Mesendoderm (in vitro differentiated cells): ENCODE data around the gene PDE6B.

Experiments used
- DNase-seq: peaks from one replicate; pipeline ENCODE4 v3.0.0; 2013
- H2AK5ac ChIP-seq: 2 replicates; pipeline ENCODE4 v1.6.1; 2013; ENCODE audit warnings: low read length, inconsistent platforms
- H2BK120ac ChIP-seq: 2 replicates; pipeline ENCODE4 v1.6.1; 2013; ENCODE audit warnings: low read depth, mild to moderate bottlenecking, low read length, moderate library complexity, mixed read lengths
- H2BK15ac ChIP-seq: replicated peaks from 2 replicates; pipeline ENCODE4 v1.6.1; 2013; ENCODE audit warnings: low read depth, mild to moderate bottlenecking, moderate library complexity
- H2BK5ac ChIP-seq: 2 replicates; pipeline ENCODE4 v1.6.1; 2013; ENCODE audit warnings: low read length, inconsistent platforms
- H3K18ac ChIP-seq: 2 replicates; pipeline ENCODE4 v1.6.1; 2013; ENCODE audit warnings: mild to moderate bottlenecking, low read length, mixed read lengths
- H3K23ac ChIP-seq: one replicate; pipeline ENCODE4 v1.6.1; 2013; ENCODE audit warnings: low read length
- H3K27ac ChIP-seq: 2 replicates; pipeline ENCODE4 v1.5.1; 2013; ENCODE audit warnings: low read depth, mild to moderate bottlenecking, inconsistent platforms, low read length, moderate library complexity
- H3K27me3 ChIP-seq: 2 replicates; pipeline ENCODE4 v1.6.1; 2013; ENCODE audit warnings: low read length, control low read depth, mild to moderate bottlenecking, inconsistent platforms; ENCODE audit not compliant: insufficient read depth, poor library complexity
- H3K36me3 ChIP-seq: 2 replicates; pipeline ENCODE4 v1.6.1; 2013; ENCODE audit warnings: low read length, inconsistent platforms; ENCODE audit not compliant: control insufficient read depth, insufficient read depth
- H3K4ac ChIP-seq: one replicate; pipeline ENCODE4 v1.6.1; 2013; ENCODE audit warnings: low read depth, mild to moderate bottlenecking, low read length, moderate library complexity
- H3K4me1 ChIP-seq: 2 replicates; pipeline ENCODE4 v1.6.1; 2013; ENCODE audit warnings: low read depth, low read length, inconsistent platforms; ENCODE audit not compliant: control insufficient read depth
- H3K4me2 ChIP-seq: 2 replicates; pipeline ENCODE4 v1.6.1; 2013; ENCODE audit warnings: low read length
- H3K4me3 ChIP-seq: 2 replicates; pipeline ENCODE4 v1.5.1; 2013; ENCODE audit warnings: mild to moderate bottlenecking, low read length
- H3K56ac ChIP-seq: one replicate; pipeline ENCODE4 v1.6.1; 2013; ENCODE audit warnings: low read length
- H3K79me1 ChIP-seq: 2 replicates; pipeline ENCODE4 v1.6.1; 2013; ENCODE audit warnings: low read length, inconsistent platforms
- H3K79me2 ChIP-seq: 2 replicates; pipeline ENCODE4 v1.6.1; 2013; ENCODE audit warnings: mild to moderate bottlenecking, low read length; ENCODE audit not compliant: control insufficient read depth, insufficient read depth
- H3K9ac ChIP-seq: 2 replicates; pipeline ENCODE4 v1.6.1; 2013; ENCODE audit warnings: low read length, inconsistent platforms
- H4K5ac ChIP-seq: one replicate; pipeline ENCODE4 v1.6.1; 2013; ENCODE audit warnings: low read length
- H4K8ac ChIP-seq: one replicate; pipeline ENCODE4 v1.6.1; 2013; ENCODE audit warnings: low read depth, mild to moderate bottlenecking, control low read depth, low read length, moderate library complexity
- WGBS: extraction: QIAGEN DNeasy Blood & Tissue Kit; methylation state at CpG from one replicate; pipeline ENCODE4 v1.1.7; 2013; ENCODE audit warnings: low lambda C conversion rate, missing lambda C conversion rate; ENCODE audit not compliant: insufficient coverage; ENCODE audit errors: extremely low coverage; 5-methylcytosine and 5-hydroxymethylcytosine counted together

PDE6B gene

GRCh38 chr4:682490-683172, 57.3 kb downstream of the PDE6B start:
- Histone ChIP-seq H4K8ac (no peak overlapping the region), H3K27ac (no peak overlapping the region), H3K4ac (no peak overlapping the region), H2BK5ac (no peak overlapping the region), H3K9ac (no peak overlapping the region), H2AK5ac (no peak overlapping the region), H2BK120ac (no peak overlapping the region), H3K36me3 (no peaks in the 10 kb centered on the region), H3K18ac (no peak overlapping the region), H2BK15ac (no peak overlapping the region), H3K79me2 (no peaks in the 10 kb centered on the region), H3K79me1 (no peaks in the 10 kb centered on the region), H3K56ac (no peak overlapping the region), H3K4me2 (no peak overlapping the region), H3K4me3 (no peak overlapping the region), H3K4me1 (peaks cover 1% of the 10 kb centered on the region), H4K5ac (no peak overlapping the region), H3K27me3 (no peaks in the 10 kb centered on the region), H3K23ac (no peak overlapping the region)
- no peak for DNase-seq
- no CpG with 5 or more reads among the region's 23 CpGs for WGBS

DNA sequence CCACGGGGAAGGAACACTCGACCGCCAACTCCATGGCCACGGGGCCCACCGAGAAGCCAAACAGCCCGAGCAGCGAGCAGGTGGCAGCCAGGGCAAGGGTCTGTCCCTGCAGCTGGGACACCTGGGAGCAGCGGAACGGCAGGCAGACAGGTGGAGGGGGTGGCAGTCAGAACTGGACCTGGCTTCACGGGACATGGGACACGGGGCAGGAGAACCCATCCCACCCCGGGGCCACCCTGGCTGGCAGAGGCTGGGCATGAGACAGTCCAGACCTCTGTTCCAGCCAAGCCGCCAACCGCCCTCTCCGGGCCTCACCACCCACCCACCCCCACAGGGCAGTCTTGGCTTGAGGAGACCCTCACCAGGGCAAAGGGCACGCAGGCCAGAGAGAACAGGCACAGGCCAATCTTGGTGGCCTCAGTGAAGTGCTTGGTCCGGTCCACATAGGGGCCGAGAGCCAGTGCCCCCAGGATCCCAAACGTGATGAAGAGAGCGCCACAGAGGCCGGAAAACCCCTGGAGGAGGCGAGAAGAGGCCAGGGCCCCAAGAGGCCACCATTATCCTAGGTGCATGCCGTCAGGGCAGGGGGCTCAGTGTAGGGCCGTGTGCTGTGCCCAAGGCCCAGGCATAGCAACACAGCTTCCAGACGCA, 58.0 kb downstream of the PDE6B start:
- WGBS, result no CpG with 5 or more reads among the region's 25 CpGs

GRCh38 chr4:683982-684622, 58.7 kb downstream of the PDE6B start:
- no peak overlapping the region for H3K27ac ChIP-seq
- H3K4me3 ChIP-seq, result no peak overlapping the region
- no peaks in the 10 kb centered on the region for H3K79me2 ChIP-seq
- no peak overlapping the region for H2BK120ac ChIP-seq
- H3K9ac ChIP-seq, result peak overlapping the region; percentile 32
- H2AK5ac ChIP-seq, result no peak overlapping the region
- DNase-seq, result peak; percentile 82
- H3K4ac ChIP-seq, result no peak overlapping the region
- no peak overlapping the region for H4K8ac ChIP-seq
- no CpG with 5 or more reads among the region's 19 CpGs for WGBS
- no peak overlapping the region for H3K18ac ChIP-seq
- H3K4me2 ChIP-seq, result no peak overlapping the region
- H3K27me3 ChIP-seq, result no peaks in the 10 kb centered on the region
- no peak overlapping the region for H4K5ac ChIP-seq
- peaks cover 1% of the 10 kb centered on the region for H3K4me1 ChIP-seq
- H3K36me3 ChIP-seq, result no peaks in the 10 kb centered on the region
- H3K56ac ChIP-seq, result no peak overlapping the region
- no peaks in the 10 kb centered on the region for H3K79me1 ChIP-seq
- no peak overlapping the region for H2BK5ac ChIP-seq
- H2BK15ac ChIP-seq, result no peak overlapping the region
- H3K23ac ChIP-seq, result no peak overlapping the region

More for the DNA sequence above, 58.0 kb downstream of the PDE6B start:
- Histone ChIP-seq H3K9ac (no peak overlapping the region), H3K27me3 (no peaks in the 10 kb centered on the region), H4K8ac (no peak overlapping the region), H2BK120ac (no peak overlapping the region), H3K56ac (no peak overlapping the region), H3K4me2 (no peak overlapping the region), H3K79me1 (no peaks in the 10 kb centered on the region), H3K4ac (no peak overlapping the region), H2BK15ac (no peak overlapping the region), H4K5ac (no peak overlapping the region), H3K18ac (no peak overlapping the region), H3K27ac (no peak overlapping the region), H3K36me3 (no peaks in the 10 kb centered on the region), H2AK5ac (no peak overlapping the region), H3K4me1 (peaks cover 1% of the 10 kb centered on the region), H3K23ac (no peak overlapping the region), H3K4me3 (no peak overlapping the region), H3K79me2 (no peaks in the 10 kb centered on the region), H2BK5ac (no peak overlapping the region)
- no peak for DNase-seq

DNA sequence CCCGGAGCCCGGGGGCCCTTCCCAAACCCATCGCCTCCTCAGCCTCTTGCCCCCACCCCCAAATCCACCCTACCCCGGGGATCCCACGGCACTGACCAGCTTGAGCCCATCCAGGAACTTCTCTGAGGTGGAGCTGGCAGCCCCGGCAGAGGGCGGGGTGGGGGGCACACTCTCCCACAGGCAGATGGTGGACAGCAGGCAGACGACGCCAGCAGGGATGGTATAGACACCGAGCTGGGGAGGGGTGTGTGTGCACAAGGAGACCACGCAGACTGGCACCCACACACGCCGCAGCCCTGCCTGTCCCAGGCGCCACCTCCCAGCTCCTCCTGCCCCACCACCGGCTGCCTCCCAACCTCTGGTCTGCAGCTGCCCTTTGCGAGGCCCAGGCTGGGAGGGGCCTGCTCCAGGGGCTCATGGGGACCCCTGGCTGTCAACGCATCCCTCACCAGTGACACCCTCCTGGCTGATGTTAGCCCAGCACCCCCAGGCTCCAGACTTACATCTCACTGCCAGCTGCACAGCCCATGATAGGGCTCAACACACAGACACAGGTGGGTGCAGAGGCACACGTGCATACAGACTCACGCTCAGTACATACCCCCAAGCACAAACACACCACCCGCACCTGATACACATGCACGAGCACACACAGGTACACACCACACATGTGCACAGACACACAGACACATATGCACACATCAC, 59.4 kb downstream of the PDE6B start:
- H3K27me3 ChIP-seq, result no peaks in the 10 kb centered on the region
- peaks cover 3% of the 10 kb centered on the region for H3K4me1 ChIP-seq
- H3K23ac ChIP-seq, result no peak overlapping the region
- no CpG with 5 or more reads among the region's 21 CpGs for WGBS
- no peaks in the 10 kb centered on the region for H3K79me2 ChIP-seq
- H2AK5ac ChIP-seq, result no peak overlapping the region
- no peak overlapping the region for H3K27ac ChIP-seq
- H3K4me3 ChIP-seq, result no peak overlapping the region
- no peaks in the 10 kb centered on the region for H3K79me1 ChIP-seq
- no peak overlapping the region for H3K18ac ChIP-seq
- H3K4me2 ChIP-seq, result no peak overlapping the region
- H2BK15ac ChIP-seq, result no peak overlapping the region
- H3K36me3 ChIP-seq, result no peaks in the 10 kb centered on the region
- H4K5ac ChIP-seq, result no peak overlapping the region
- H4K8ac ChIP-seq, result no peak overlapping the region
- no peak overlapping the region for H3K56ac ChIP-seq
- DNase-seq, result no peak
- H2BK5ac ChIP-seq, result no peak overlapping the region
- H2BK120ac ChIP-seq, result no peak overlapping the region
- no peak overlapping the region for H3K4ac ChIP-seq
- H3K9ac ChIP-seq, result no peak overlapping the region

DNA sequence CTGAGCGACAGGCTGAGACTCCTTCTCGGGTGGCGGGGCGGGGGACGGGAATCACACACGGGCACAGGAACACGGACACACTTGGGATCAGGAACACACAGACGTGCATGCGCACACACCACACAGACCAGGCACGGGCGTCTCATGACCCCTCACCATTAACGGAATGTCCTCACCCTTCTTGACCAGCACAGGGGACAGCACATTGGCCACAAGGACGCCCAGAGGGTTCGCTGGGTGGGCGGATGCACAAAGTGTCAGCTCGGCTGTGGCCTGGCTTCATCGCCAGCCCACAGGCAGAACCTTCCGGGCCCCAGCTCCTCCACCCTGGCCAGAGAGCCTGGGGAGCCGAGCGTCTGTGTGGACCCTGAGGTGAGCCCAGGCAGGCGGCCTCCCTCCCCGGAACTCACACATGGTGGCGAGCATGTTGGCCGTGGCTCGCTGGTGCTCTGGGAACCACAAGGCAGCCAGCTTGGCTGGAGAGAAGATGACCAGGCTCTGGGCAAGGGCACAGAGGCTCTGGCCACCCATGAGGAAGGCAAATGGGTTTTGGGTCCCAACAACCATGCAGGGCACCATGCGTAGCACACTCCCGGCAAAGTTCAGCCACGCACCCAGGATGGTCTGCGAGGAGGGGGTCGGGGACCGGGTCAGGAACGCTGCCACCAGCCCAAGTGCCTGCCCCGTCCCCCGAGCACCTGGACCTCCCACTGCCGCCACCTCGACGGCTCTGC, 60.5 kb downstream of the PDE6B start:
- H3K27ac ChIP-seq, result no peak overlapping the region
- no peak overlapping the region for H2BK5ac ChIP-seq
- H4K8ac ChIP-seq, result no peak overlapping the region
- H2BK15ac ChIP-seq, result no peak overlapping the region
- no peak overlapping the region for H3K4ac ChIP-seq
- no peak overlapping the region for H3K18ac ChIP-seq
- peaks cover 3% of the 10 kb centered on the region for H3K4me1 ChIP-seq
- DNase-seq, result no peak
- H3K56ac ChIP-seq, result no peak overlapping the region
- H2AK5ac ChIP-seq, result no peak overlapping the region
- H3K9ac ChIP-seq, result no peak overlapping the region
- WGBS, result no CpG with 5 or more reads among the region's 37 CpGs
- no peaks in the 10 kb centered on the region for H3K27me3 ChIP-seq
- no peaks in the 10 kb centered on the region for H3K36me3 ChIP-seq
- H3K4me3 ChIP-seq, result no peak overlapping the region
- H3K4me2 ChIP-seq, result no peak overlapping the region
- H2BK120ac ChIP-seq, result no peak overlapping the region
- H3K23ac ChIP-seq, result no peak overlapping the region
- H3K79me2 ChIP-seq, result no peaks in the 10 kb centered on the region
- no peaks in the 10 kb centered on the region for H3K79me1 ChIP-seq
- no peak overlapping the region for H4K5ac ChIP-seq
